ENCODE measurements around the gene TRIM52. TPM values are rescaled to one million over a fixed set of nuclear protein-coding genes. Genes with fewer than 3 reads are reported as not detected.

TRIM52 gene
- total and polyA plus RNA-seq, 9 of the 15 experiments (the other 6 are each of a cell fraction or from before 2014, with no cell fraction given): 3.3 to 21.9 (median 13.5) TPM

GRCh38 chr5:181260720-181261319 lies at the start of gene TRIM52 (continued):
- no peak for TF ChIP-seq SMC3 (conservative IDR thresholded peaks at IDR 0.05; ENCODE audit: insufficient read depth, low read depth, low read length)
- TF ChIP-seq ZNF224 (CRISPR knock-in tag; IDR thresholded peaks at IDR 0.05): peak; percentile 57; the same call in 1 of the 2 replicates
- peak; percentile 36 for TF ChIP-seq SMAD1 (IDR thresholded peaks at IDR 0.05; ENCODE audit: low read depth, low read length, partially characterized antibody)
- TF ChIP-seq MXI1 (IDR thresholded peaks at IDR 0.05; ENCODE audit: low read depth, low read length): peak; percentile 48; the same call in 1 of the 2 replicates
- TF ChIP-seq STAT5B (CRISPR knock-in tag; IDR thresholded peaks at IDR 0.05): no peak
- peak in 1 of 2 experiments; percentile 23; a peak in 1 of 4 replicates for TF ChIP-seq RAD21 (CRISPR knock-in tag; conservative IDR thresholded peaks at IDR 0.05 in 1 of 2, IDR thresholded peaks at IDR 0.05 in 1 of 2)
- TF ChIP-seq MEF2D (tag; conservative IDR thresholded peaks at IDR 0.05; ENCODE audit: low read depth): 0 out of 2 replicates have a peak, but pooled peaks have one; percentile 19
- TF ChIP-seq SIN3B (IDR thresholded peaks at IDR 0.05; ENCODE audit: low read depth): peak; percentile 91
- peak; percentile 78; the same call in 1 of the 2 replicates for TF ChIP-seq MBD2 (IDR thresholded peaks at IDR 0.05; ENCODE audit: borderline replicate concordance, low read depth)
- TF ChIP-seq SMAD3 (CRISPR knock-in tag; conservative IDR thresholded peaks at IDR 0.05): no peak
- no peak for TF ChIP-seq PATZ1 (CRISPR knock-in tag; IDR thresholded peaks at IDR 0.05; ENCODE audit: borderline replicate concordance)
- peak; percentile 63; the same call in 1 of the 2 replicates for TF ChIP-seq FOXK1 (CRISPR knock-in tag; IDR thresholded peaks at IDR 0.05; ENCODE audit: borderline replicate concordance)
- no peak for TF ChIP-seq HOXB6 (CRISPR knock-in tag; IDR thresholded peaks at IDR 0.05; ENCODE audit: borderline replicate concordance)
- peak in 1 of 2 experiments; percentile 84; a peak in 2 of 4 replicates for TF ChIP-seq TBL1XR1 (IDR thresholded peaks at IDR 0.05; ENCODE audit: low read length in 2 of 2)
- TF ChIP-seq ZNF384 (IDR thresholded peaks at IDR 0.05; ENCODE audit: low read depth, low read length): peak; percentile 26; the same call in 1 of the 2 replicates
- peak; percentile 96 for TF ChIP-seq SP2 (IDR thresholded peaks at IDR 0.05; ENCODE audit: extremely low read depth, low read depth, low read length, poor library complexity, severe bottlenecking)
- no peak for TF ChIP-seq DACH1 (IDR thresholded peaks at IDR 0.05; ENCODE audit: partially characterized antibody)
- peak; percentile 76 for TF ChIP-seq SUPT5H (IDR thresholded peaks at IDR 0.05)
- TF ChIP-seq SP1 (CRISPR knock-in tag; IDR thresholded peaks at IDR 0.05): peak; percentile 44; the same call in 1 of the 2 replicates
- TF ChIP-seq L3MBTL2 (IDR thresholded peaks at IDR 0.05): peak; percentile 41; the same call in 1 of the 2 replicates
- TF ChIP-seq EP400 (IDR thresholded peaks at IDR 0.05): peak; percentile 87
- no peak for TF ChIP-seq ZBTB9 (CRISPR knock-in tag; IDR thresholded peaks at IDR 0.05)
- TF ChIP-seq HNRNPL (IDR thresholded peaks at IDR 0.05; ENCODE audit: low read depth, low read length): no peak
- TF ChIP-seq NR2C2 (CRISPR knock-in tag; IDR thresholded peaks at IDR 0.05): peak; percentile 53; the same call in 1 of the 2 replicates
- TF ChIP-seq NR2C2 (tag; IDR thresholded peaks at IDR 0.05): peak; percentile 48; the same call in 1 of the 2 replicates
- TF ChIP-seq SRSF3 (IDR thresholded peaks at IDR 0.05; ENCODE audit: insufficient read depth, low read length): no peak
- TF ChIP-seq KHSRP (IDR thresholded peaks at IDR 0.05): peak; percentile 63; the same call in 1 of the 2 replicates
- peak in 1 of 2 experiments; percentile 93; a peak in 2 of 4 replicates for TF ChIP-seq HDAC1 (IDR thresholded peaks at IDR 0.05)
